ENCODE data around the gene POLR3E. TPM values are rescaled to one million over a fixed set of nuclear protein-coding genes. Genes with fewer than 3 reads are reported as not detected.

Gene POLR3E
- total RNA-seq, 1 donor from 2014 or later: 19.5 TPM

GRCh38 chr16:22313876-22314470 is 16.8 kb downstream of the POLR3E start:
- Histone ChIP-seq H3K27ac (no peak overlapping the region), H3K4me1 (no peaks in the 10 kb centered on the region), H3K4me3 (no peak overlapping the region), H3K27me3 (no peaks in the 10 kb centered on the region), H3K9me3 (no peaks in the 10 kb centered on the region), H3K36me3 (peaks cover 74 to 93% of the 10 kb centered on the region in 2 donors)
- intact Hi-C loops (cut with DNase I): no loop called here
- DNase-seq (ENCODE audit: low spot score in 2 of 2): peak in 1 of 2 donors; percentile 57
- TF ChIP-seq CTCF (IDR thresholded peaks at IDR 0.05): no peak

- TF ChIP-seq CTCF (IDR thresholded peaks at IDR 0.05): no peak
- peak in 1 of 2 donors; percentile 42 for DNase-seq (ENCODE audit: low spot score in 2 of 2)
- H3K27ac ChIP-seq: no peak overlapping the region
- no peaks in the 10 kb centered on the region for H3K9me3 ChIP-seq
- no peaks in the 10 kb centered on the region for H3K27me3 ChIP-seq
- no peak overlapping the region for H3K4me3 ChIP-seq
- H3K36me3 ChIP-seq: peaks cover 69 to 92% of the 10 kb centered on the region in 2 donors
- no peaks in the 10 kb centered on the region for H3K4me1 ChIP-seq
- intact Hi-C loops (cut with DNase I): no loop called here
Measured at GRCh38 chr16:22314661-22315626, 17.7 kb downstream of the POLR3E start.

GRCh38 chr16:22315979-22316378 is 18.8 kb downstream of the POLR3E start:
- peak in 1 of 2 donors; percentile 31 for DNase-seq (ENCODE audit: low spot score in 2 of 2)
- no peak overlapping the region for H3K27ac ChIP-seq
- no peak overlapping the region for H3K4me3 ChIP-seq
- TF ChIP-seq CTCF (IDR thresholded peaks at IDR 0.05): no peak
- H3K36me3 ChIP-seq: peaks cover 63 to 89% of the 10 kb centered on the region in 2 donors
- intact Hi-C loops (cut with DNase I): no loop called here
- no peaks in the 10 kb centered on the region for H3K27me3 ChIP-seq
- H3K4me1 ChIP-seq: no peaks in the 10 kb centered on the region
- no peaks in the 10 kb centered on the region for H3K9me3 ChIP-seq

GRCh38 chr16:22316411-22316811 is 19.2 kb downstream of the POLR3E start:
- peaks cover 0 to 1% of the 10 kb centered on the region in 2 donors for H3K4me1 ChIP-seq
- H3K36me3 ChIP-seq: peaks cover 63 to 86% of the 10 kb centered on the region in 2 donors
- H3K27me3 ChIP-seq: no peaks in the 10 kb centered on the region
- no peak overlapping the region for H3K27ac ChIP-seq
- intact Hi-C loops (cut with DNase I): no loop called here
- H3K4me3 ChIP-seq: no peak overlapping the region
- no peak for TF ChIP-seq CTCF (IDR thresholded peaks at IDR 0.05)
- no peaks in the 10 kb centered on the region for H3K9me3 ChIP-seq
- peak in 1 of 2 donors; percentile 59 for DNase-seq (ENCODE audit: low spot score in 2 of 2)

GRCh38 chr16:22317001-22317530 is 19.9 kb downstream of the POLR3E start:
- Histone ChIP-seq H3K27ac (no peak overlapping the region), H3K27me3 (no peaks in the 10 kb centered on the region), H3K9me3 (no peaks in the 10 kb centered on the region), H3K36me3 (peaks cover 69 to 85% of the 10 kb centered on the region in 2 donors), H3K4me3 (no peak overlapping the region), H3K4me1 (peaks cover 0 to 4% of the 10 kb centered on the region in 2 donors)
- peak in 1 of 2 donors; percentile 61 for DNase-seq (ENCODE audit: low spot score in 2 of 2)
- intact Hi-C loops (cut with DNase I): no loop called here
- TF ChIP-seq CTCF (IDR thresholded peaks at IDR 0.05): no peak

Measured in ascending aorta (tissue), 2 donors.